Esophagus squamous epithelium (tissue), 4 donors: ENCODE results near the gene KLHL14.

ENCODE experiments used
- CTCF ChIP-seq, 6 experiments: fragments of 450-650 bp in 4 of 6; fragments of 200-600 bp in 2 of 6; sonication (generic) in 2 of 6; IDR thresholded peaks; one replicate each; pipeline ENCODE4 v1.5.1; 2016 to 2019; ENCODE audit warnings: antibody characterized with exemption in 6 of 6, mild to moderate bottlenecking in 4 of 6, moderate library complexity in 4 of 6
- POLR2A ChIP-seq, 4 donors: fragments of 450-650 bp; IDR thresholded peaks; one replicate each; pipeline ENCODE4 v1.6.1; 2017; ENCODE audit warnings: antibody characterized with exemption in 4 of 4, mild to moderate bottlenecking in 4 of 4, moderate library complexity in 3 of 4

GRCh38 chr18:32730068-32730467 is 42.8 kb downstream of the KLHL14 start:
- TF ChIP-seq CTCF (IDR thresholded peaks at IDR 0.05) (no peak), POLR2A (IDR thresholded peaks at IDR 0.05) (no peak)
